Measurements from ENCODE around the gene C5orf52.
"Not testable (repeated sequence)": the region's sequence is repeated elsewhere in the genome, so short reads cannot be mapped to it uniquely, and the experiment has no call there.

The C5orf52 gene

GRCh38 chr5:157672976-157673375 is 1.6 kb downstream of the C5orf52 start:
- no peak for DNase-seq (ENCODE audit: low read depth)
- no peak overlapping the region for H3K4me3 ChIP-seq (ENCODE audit: low read depth, low read length)

DNA sequence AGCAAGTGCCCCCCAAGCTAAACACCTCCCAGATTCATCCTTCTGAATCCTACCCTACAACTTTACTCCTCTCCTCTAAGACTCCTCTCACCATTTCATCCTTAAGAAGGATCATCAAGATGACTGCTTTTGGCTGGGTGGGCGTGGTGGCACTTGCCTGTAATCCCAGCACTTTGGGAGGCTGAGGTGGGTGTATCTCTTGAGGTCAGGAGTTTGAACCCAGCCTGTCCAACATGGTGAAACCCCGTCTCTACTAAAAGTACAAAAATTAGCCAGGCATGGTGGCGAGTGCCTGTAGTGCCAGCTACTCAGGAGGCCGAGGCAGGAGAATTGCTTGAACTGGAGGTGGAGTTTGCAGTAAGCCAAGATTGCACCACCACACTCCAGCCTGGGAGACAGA is 3.0 kb downstream of the C5orf52 start:
- not testable (repeated sequence) for DNase-seq (ENCODE audit: low read depth); H3K4me3 ChIP-seq (ENCODE audit: low read depth, low read length)

GRCh38 chr5:157677931-157678330 is 6.6 kb downstream of the C5orf52 start:
- no peak for DNase-seq (ENCODE audit: low read depth)
- no peak overlapping the region for H3K4me3 ChIP-seq (ENCODE audit: low read depth, low read length)

DNA sequence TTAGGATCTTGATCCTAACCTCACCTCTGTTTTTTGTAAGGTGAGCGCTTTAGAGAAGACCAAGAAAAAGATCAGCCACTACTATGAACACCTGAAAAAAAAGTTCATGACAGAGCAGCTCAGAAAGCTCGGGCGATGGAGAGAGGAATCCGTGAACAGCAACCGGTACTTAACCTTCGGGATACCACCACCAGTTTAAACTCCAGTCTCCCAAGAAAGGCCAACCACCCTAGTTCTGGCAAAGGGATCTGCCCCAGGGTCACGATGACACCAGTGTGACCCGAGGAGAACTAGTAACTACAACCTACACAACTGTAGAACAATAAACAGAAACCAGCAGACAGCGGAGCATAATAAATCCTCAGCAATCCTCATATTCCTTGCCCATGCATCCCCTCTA is 8.5 kb downstream of the C5orf52 start:
- no peak overlapping the region for H3K4me3 ChIP-seq (ENCODE audit: low read depth, low read length)
- no peak for DNase-seq (ENCODE audit: low read depth)

- no peak overlapping the region for H3K4me3 ChIP-seq (ENCODE audit: low read depth, low read length)
- DNase-seq (ENCODE audit: low read depth) = no peak
Measured at GRCh38 chr5:157680239-157680638, 8.9 kb downstream of the C5orf52 start.

DNA sequence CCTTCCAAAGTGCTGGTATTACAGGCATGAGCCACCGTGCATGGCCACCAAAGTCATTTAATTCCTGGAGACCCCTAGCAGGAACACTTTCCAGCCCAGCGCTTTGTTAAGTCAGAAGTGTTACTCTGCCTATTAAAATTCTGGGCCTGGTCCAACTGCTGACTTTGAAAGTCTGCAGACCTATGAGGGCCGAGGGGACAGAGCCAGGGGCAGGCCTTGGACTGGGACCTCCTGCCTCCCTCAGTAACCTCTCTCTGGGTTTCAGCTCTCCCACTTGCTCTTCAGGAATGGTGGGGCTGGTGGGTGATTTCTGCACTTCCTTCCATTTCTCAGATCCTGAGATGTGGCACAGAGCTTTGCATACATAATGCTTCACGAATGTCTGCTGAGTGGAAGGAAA is 9.7 kb downstream of the C5orf52 start:
- H3K4me3 ChIP-seq (ENCODE audit: low read depth, low read length) = no peak overlapping the region
- no peak for DNase-seq (ENCODE audit: low read depth)

- H3K4me3 ChIP-seq (ENCODE audit: low read depth, low read length) = no peak overlapping the region
- DNase-seq (ENCODE audit: low read depth) = no peak
Measured at GRCh38 chr5:157682257-157682656, 10.9 kb downstream of the C5orf52 start.

DNA sequence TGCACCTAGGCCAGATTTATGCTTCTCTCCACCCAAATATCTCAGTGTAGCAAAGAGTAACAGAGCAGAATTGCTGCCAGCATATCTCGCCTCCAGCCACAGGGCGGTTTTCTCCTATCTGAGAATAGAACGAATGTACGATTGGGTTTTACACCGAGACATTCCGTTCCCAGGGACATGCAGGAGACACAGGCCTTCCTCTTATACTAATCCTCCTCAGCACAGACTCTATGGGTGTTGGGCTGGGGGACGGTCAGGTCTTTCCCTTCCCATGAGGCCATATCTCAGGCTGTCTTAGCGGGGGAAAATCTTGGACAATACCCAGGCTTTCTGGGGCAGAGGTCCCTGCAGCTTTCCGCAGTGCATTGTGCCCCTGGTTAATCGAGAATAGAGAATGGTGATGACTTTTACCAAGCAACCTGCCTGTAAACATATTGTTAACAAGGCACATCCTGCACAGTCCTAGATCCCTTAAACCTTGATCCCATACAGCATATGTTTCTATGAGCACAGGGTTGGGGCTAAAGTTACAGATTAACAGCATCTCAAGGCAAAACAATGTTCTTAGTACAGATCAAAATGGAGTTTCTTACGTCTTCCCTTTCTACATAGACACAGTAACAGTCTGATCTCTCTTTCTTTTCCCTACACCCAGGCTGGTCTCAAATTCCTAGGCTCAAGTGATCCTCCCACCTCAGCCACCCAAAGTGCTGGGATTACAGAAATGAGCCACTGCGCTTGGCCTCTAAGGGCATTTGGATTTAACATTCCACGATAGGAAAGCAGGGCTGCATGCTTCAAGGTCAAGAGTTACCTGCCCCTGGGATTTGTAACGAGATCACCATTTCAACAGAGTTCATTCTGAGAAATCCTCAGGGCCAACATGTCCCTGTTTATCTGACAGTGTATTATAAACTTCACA is 15.2 kb downstream of the C5orf52 start:
- not testable (repeated sequence) for H3K4me3 ChIP-seq (ENCODE audit: low read depth, low read length); DNase-seq (ENCODE audit: low read depth)

DNA sequence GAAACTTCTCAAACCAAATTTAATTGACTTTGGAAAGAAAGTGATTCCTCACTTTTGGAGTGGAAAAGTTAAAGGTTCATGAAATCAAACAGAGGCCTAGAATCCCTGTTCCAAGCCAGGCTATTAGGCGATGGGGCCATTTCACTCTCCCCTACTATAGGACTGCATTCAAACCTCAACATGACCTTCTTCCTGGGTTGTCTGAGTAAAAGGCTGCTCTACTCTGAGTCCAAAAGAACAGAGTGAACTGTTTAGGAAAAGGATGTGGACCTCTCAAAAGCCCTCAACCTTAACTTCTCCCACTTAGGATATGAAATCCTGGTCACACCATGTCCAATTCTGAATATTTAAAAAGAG is 15.8 kb downstream of the C5orf52 start:
- no peak overlapping the region for H3K4me3 ChIP-seq (ENCODE audit: low read depth, low read length)
- DNase-seq (ENCODE audit: low read depth) = no peak

DNA sequence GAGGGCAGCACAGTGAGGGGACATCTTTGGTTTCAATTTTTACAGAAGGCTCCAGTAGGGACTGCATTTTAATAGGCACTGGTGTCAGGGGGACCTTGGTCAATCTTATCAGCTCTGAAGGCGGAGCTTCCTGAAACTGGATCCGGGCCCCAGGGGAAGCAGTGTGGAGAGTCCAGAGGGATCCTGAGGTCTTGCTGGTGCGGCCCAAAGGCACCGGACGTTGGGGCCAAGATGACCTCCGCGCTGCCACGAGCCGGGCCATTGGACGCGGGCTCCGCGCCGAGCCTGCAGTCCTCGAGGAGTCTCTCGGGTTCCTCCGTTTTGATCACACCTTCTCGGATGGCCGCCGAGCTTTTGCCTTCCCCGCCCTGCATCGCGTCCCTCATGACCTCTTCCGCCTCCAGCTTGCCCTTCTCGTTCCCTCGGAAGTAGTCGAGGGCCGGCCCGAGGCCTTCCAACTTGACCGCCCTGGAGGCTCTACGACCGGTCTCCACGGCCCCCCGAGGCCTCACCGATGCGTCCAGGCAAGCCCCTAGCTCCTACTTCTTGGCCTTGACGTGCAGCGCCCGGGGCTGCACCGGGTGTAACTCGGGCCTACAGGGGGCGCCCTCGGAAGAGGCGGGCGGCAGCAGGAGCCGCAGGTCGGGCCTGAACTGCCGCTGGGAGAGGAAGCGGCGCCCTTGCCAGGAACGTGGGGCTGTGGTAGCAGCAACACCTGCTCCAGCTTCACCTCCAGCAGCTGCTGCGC is 18.8 kb downstream of the C5orf52 start:
- no peak overlapping the region for H3K4me3 ChIP-seq (ENCODE audit: low read depth, low read length)
- DNase-seq (ENCODE audit: low read depth) = no peak

- H3K4me3 ChIP-seq (ENCODE audit: low read depth, low read length) = no peak overlapping the region
- DNase-seq (ENCODE audit: low read depth) = no peak
Measured at GRCh38 chr5:157690690-157691433, 19.5 kb downstream of the C5orf52 start.

DNA sequence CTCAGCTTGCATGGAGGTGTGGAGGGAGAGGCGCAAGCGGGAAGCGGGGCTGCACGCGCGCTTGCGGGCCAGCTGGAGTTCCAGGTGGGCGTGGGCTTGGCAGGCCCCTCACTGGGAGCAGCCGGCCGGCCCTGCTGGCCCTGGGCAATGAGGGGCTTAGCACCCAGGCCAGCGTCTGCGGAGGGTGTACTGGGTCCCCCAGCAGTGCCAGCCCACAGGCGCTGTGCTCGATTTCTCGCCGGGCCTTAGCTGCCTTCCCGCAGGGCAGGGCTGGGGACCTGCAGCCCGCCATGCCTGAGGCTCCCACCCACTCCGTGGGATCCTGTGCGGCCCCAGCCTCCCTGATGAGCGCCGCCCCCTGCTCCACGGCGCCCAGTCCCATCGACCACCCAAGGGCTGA is 22.5 kb downstream of the C5orf52 start:
- not testable (repeated sequence) for H3K4me3 ChIP-seq (ENCODE audit: low read depth, low read length); DNase-seq (ENCODE audit: low read depth)

DNA sequence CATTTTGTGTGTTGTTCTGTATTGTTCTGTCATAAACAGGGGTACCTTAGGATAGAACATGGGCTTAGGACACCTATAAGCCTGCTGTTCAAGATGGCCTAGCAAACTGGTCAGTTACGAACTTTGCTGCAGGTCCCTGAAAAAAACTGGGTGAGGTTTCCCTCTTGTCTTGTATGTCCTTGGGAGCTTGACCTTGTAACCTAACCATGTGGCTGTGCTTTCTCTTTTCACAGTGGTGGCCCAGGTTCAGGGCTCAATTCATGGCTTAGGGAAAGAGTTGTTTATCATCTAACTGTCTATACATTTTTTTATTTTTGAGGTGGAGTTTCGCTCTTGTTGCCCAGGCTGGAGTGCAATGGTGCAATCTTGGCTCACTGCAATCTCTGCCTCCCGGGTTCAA is 24.8 kb downstream of the C5orf52 start:
- not testable (repeated sequence) for H3K4me3 ChIP-seq (ENCODE audit: low read depth, low read length); DNase-seq (ENCODE audit: low read depth)

GRCh38 chr5:157698674-157699073 is 27.3 kb downstream of the C5orf52 start:
- H3K4me3 ChIP-seq (ENCODE audit: low read depth, low read length); DNase-seq (ENCODE audit: low read depth): not testable (repeated sequence)

GRCh38 chr5:157703736-157704135 is 32.4 kb downstream of the C5orf52 start:
- no peak overlapping the region for H3K4me3 ChIP-seq (ENCODE audit: low read depth, low read length)
- DNase-seq (ENCODE audit: low read depth) = no peak

DNA sequence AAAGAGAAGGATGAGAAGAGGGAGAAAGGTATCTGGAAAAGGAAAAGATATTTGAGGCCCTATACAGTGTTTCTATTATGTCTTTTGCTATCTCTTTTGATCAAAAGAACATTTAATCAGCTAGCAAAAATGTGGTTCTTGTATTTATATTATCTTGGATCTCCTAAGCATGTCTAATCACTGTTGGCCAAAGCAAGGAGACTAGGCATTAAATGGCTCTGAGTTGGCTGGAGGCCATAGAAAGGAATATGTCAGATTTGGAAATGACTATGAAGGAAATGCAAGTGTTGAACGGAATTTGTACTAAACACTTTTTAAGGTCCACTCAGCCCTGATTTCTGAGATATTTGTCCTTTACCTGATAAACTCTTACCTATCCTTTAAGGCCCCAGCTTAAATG is 37.5 kb downstream of the C5orf52 start:
- H3K4me3 ChIP-seq (ENCODE audit: low read depth, low read length) = no peak overlapping the region
- DNase-seq (ENCODE audit: low read depth) = no peak

- no peak overlapping the region for H3K4me3 ChIP-seq (ENCODE audit: low read depth, low read length)
- DNase-seq (ENCODE audit: low read depth) = no peak
Measured at GRCh38 chr5:157709346-157709745, 38.0 kb downstream of the C5orf52 start.

GRCh38 chr5:157710431-157710830 is 39.1 kb downstream of the C5orf52 start:
- DNase-seq (ENCODE audit: low read depth) = no peak
- H3K4me3 ChIP-seq (ENCODE audit: low read depth, low read length) = no peak overlapping the region

- no peak overlapping the region for H3K4me3 ChIP-seq (ENCODE audit: low read depth, low read length)
- DNase-seq (ENCODE audit: low read depth) = peak; percentile 29
Measured at GRCh38 chr5:157710882-157711281, 39.5 kb downstream of the C5orf52 start.

Measured in skeletal muscle cell (primary cell).